Adrenal gland (tissue), 12 donors: ENCODE results near the gene UROC1. TPM values are rescaled to one million over a fixed set of nuclear protein-coding genes. Genes with fewer than 3 reads are reported as not detected.

Experiments used
- DNase-seq, 7 donors: peaks; one replicate each; pipeline ENCODE4 v3.0.0-alpha.2; 2019 to 2020
- H3K27ac ChIP-seq, 5 donors: fragments of 200-600 bp; sonication (generic) in 4 of 5; 1 replicate in 3 of 5; 2 replicates in 2 of 5; pipeline versions ENCODE4 v1.5.1 to v1.8.0; 2016 to 2020; ENCODE audit warnings: mild to moderate bottlenecking in 1 of 5
- H3K27me3 ChIP-seq: fragments of 200-600 bp; 2 replicates; pipeline ENCODE4 v1.8.0; 2021
- H3K36me3 ChIP-seq, 2 donors: fragments of 200-600 bp; replicated peaks in 1 of 2; 1 replicate in 1 of 2; 2 replicates in 1 of 2; pipeline versions ENCODE4 v1.5.1 to v1.8.0; 2018 to 2022
- H3K4me1 ChIP-seq, 2 donors: fragments of 200-600 bp; replicated peaks in 1 of 2; 1 replicate in 1 of 2; 2 replicates in 1 of 2; pipeline versions ENCODE4 v1.5.1 to v1.8.0; 2018 to 2021
- H3K4me3 ChIP-seq, 4 donors: fragments of 200-600 bp; sonication (generic) in 3 of 4; one replicate each; pipeline ENCODE4 v1.5.1; 2016 to 2018
- H3K9me3 ChIP-seq, 3 donors: fragments of 200-600 bp; sonication (generic) in 1 of 3; replicated peaks in 1 of 3; 1 replicate in 2 of 3; 2 replicates in 1 of 3; pipeline versions ENCODE4 v1.5.1 to v1.8.0; 2016 to 2021
- CTCF ChIP-seq, 6 experiments: fragments of 450-650 bp in 4 of 6; fragments of 200-600 bp in 2 of 6; sonication (generic) in 1 of 6; IDR thresholded peaks; 1 replicate in 5 of 6; 2 replicates in 1 of 6; pipeline versions ENCODE4 v1.5.1 to v1.8.0; 2016 to 2021; ENCODE audit warnings: antibody characterized with exemption in 6 of 6, mild to moderate bottlenecking in 2 of 6, moderate library complexity in 1 of 6
- POLR2A ChIP-seq, 2 donors: fragments of 450-650 bp; IDR thresholded peaks; one replicate each; pipeline ENCODE4 v1.6.1; 2017; ENCODE audit warnings: antibody characterized with exemption in 2 of 2, mild to moderate bottlenecking in 2 of 2, moderate library complexity in 1 of 2
- WGBS, 4 donors: extraction: QIAGEN DNeasy Blood & Tissue Kit in 2 of 4; methylation state at CpG; one replicate each; pipeline versions ENCODE4 v1.1.5 to v1.1.7; 2013 to 2017; 5-methylcytosine and 5-hydroxymethylcytosine counted together
- intact Hi-C, 2 donors: fragments of 100-400 bp; cut with DNase I; formaldehyde crosslinking; loops; one replicate each; pipeline versions ENCODE4 v1.14.1 to v1.15.0; 2022 to 2023
- polyA plus RNA-seq, 3 donors: library from polyadenylated mRNA; stranded (reverse); fragments of 200-250 nt in 2 of 3; fragments of 350-450 nt in 1 of 3; fragmentation: Illumina TruSeq in 1 of 3; extraction: RNeasy Lipid Tissue Mini Kit (QIAGEN cat#74804) in 1 of 3; gene quantifications; one replicate each; pipeline ENCODE4 v1.2.3, GENCODE V29; 2013 to 2014
- total RNA-seq, 9 donors: library from RNA; depleted of rRNA in 4 of 9; stranded (reverse); fragments of >200 nt in 4 of 9; fragments of 120-200 nt in 1 of 9; fragmentation: NEBNext Ultra II Directional in 1 of 9; extraction: Animal tissue kit (Norgen Biotek cat#: 25700) in 1 of 9; gene quantifications; one replicate each; pipeline versions ENCODE4 v1.1.0 to v1.2.4, GENCODE V29; 2013 to 2023
- donor health status: healthy with polysubstance abuse.
- donor health status: Bipolar disorder and iron deficiency.
- donor health status: DM: yes; HTN: yes; CAD: no.
- donor health status: DM: no; HTN: no; CAD: no.
- donor health status: DM: no; HTN: no; CAD: no.
- donor health status: DM: yes; HTN: yes; CAD: no.

UROC1 gene
- total and polyA plus RNA-seq, 12 donors, result under 0.01 to 0.22 (median 0.04) TPM; not detected in 8

DNA sequence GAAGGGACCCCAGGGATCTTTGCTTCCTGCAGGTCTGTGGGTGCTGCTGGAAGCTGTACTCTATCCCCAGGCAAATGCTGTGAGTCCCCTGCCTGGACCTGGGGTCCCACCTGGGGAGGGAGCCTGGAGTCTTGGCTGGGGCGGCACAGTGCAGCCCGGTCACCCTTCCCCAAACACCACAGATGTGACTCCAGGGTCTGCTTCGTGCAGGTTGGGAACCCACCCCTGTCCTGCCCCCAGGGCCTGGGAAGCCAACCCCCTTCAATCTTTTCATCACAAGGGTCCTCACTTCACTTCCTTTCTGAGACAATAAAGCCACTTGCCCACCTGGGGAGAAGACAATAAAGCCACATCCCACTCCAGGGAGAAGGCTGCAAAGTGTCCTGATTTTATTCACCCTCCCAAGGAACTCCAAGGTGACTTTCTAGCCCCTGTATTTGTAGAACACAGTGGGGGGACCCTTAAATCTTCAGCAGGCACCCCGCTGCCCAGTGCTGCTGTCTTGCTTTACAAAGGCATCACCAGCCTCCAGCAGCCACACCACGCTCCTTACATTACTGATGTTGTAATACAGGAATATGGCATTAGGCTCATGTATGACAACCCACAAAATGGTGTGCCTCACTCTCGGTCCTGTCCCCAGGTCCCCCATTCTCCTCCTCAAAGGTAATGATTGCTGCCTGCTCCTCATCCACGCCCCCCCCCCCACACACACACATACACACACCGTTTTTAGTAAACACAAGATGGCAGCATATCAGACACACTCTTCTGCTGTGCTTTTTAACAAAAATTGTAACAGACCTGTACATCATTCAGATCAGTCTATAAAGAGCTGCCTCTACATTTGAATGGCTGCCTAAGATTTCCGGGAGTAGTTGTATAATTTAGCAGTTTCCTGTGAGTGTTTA, 31.2 kb upstream of the UROC1 start:
- peak in 3 of 7 donors; percentile 2 to 33 (median 8) for DNase-seq
- no peaks in the 10 kb centered on the region for H3K9me3 ChIP-seq
- TF ChIP-seq POLR2A (IDR thresholded peaks at IDR 0.05) (no peak), CTCF (IDR thresholded peaks at IDR 0.05) (no peak)
- 49 to 53% (median 52%) methylated on average over 7 to 9 of the region's 9 CpGs for WGBS, 4 donors
- no peaks in the 10 kb centered on the region for H3K4me1 ChIP-seq
- intact Hi-C loops, result no loop called here
- no peak overlapping the region for H3K4me3 ChIP-seq
- H3K27me3 ChIP-seq, result no peaks in the 10 kb centered on the region
- no peaks in the 10 kb centered on the region for H3K36me3 ChIP-seq
- no peak overlapping the region for H3K27ac ChIP-seq

GRCh38 chr3:126547721-126548120, 30.1 kb upstream of the UROC1 start:
- Histone ChIP-seq H3K4me1 (no peaks in the 10 kb centered on the region), H3K4me3 (no peak overlapping the region), H3K36me3 (no peaks in the 10 kb centered on the region), H3K9me3 (no peaks in the 10 kb centered on the region), H3K27ac (no peak overlapping the region), H3K27me3 (peaks cover 5% of the 10 kb centered on the region)
- intact Hi-C loops, result no loop called here
- TF ChIP-seq CTCF (IDR thresholded peaks at IDR 0.05), result no peak
- TF ChIP-seq POLR2A (IDR thresholded peaks at IDR 0.05), result no peak
- DNase-seq, result peak in 4 of 7 donors; percentile 1 to 13 (median 10)
- 50 to 73% (median 67%) methylated on average over 1 of the region's 1 CpG for WGBS, 4 donors

GRCh38 chr3:126546549-126547239, 29.1 kb upstream of the UROC1 start:
- 73 to 86% (median 78%) methylated on average over 8 of the region's 8 CpGs for WGBS, 4 donors
- intact Hi-C loops, result no loop called here
- Histone ChIP-seq H3K4me3 (no peak overlapping the region), H3K4me1 (no peaks in the 10 kb centered on the region), H3K36me3 (no peaks in the 10 kb centered on the region), H3K27me3 (peaks cover 15% of the 10 kb centered on the region), H3K27ac (no peak overlapping the region), H3K9me3 (no peaks in the 10 kb centered on the region)
- no peak for TF ChIP-seq POLR2A (IDR thresholded peaks at IDR 0.05)
- no peak for TF ChIP-seq CTCF (IDR thresholded peaks at IDR 0.05)
- DNase-seq, result peak in 3 of 7 donors; percentile 3 to 34 (median 5)

GRCh38 chr3:126546013-126546412, 28.4 kb upstream of the UROC1 start:
- no peaks in the 10 kb centered on the region for H3K36me3 ChIP-seq
- H3K27ac ChIP-seq, result no peak overlapping the region
- no peaks in the 10 kb centered on the region for H3K4me1 ChIP-seq
- H3K27me3 ChIP-seq, result peaks cover 22% of the 10 kb centered on the region
- peak in 4 of 7 donors; percentile 2 to 40 (median 10) for DNase-seq
- intact Hi-C loops, result no loop called here
- no peak for TF ChIP-seq CTCF (IDR thresholded peaks at IDR 0.05)
- H3K9me3 ChIP-seq, result no peaks in the 10 kb centered on the region
- no peak overlapping the region for H3K4me3 ChIP-seq
- WGBS, 4 donors, result 80 to 95% (median 90%) methylated on average over 6 of the region's 6 CpGs
